Activated T-cell treated with anti-CD3 and anti-CD28 coated beads, Interleukin-2, amount 50 U/mL, for 4 hours (primary cell): ENCODE measurements around the gene MCAM. TPM values are rescaled to one million over a fixed set of nuclear protein-coding genes. Genes with fewer than 3 reads are reported as not detected.

Experiments
- ATAC-seq, 2 donors: fragments of 200-7000 bp; cut with Tn5 transposase; one replicate each; pipeline ENCODE4 v1.10.0; 2021
- DNase-seq: peaks from one replicate; pipeline ENCODE4 v3.0.0-alpha.2; 2020
- H3K27me3 Mint-ChIP-seq: one replicate; pipeline ENCODE4 v1.8.0; 2021; ENCODE audit warnings: low read depth, mixed read lengths
- H3K36me3 Mint-ChIP-seq: one replicate; pipeline ENCODE4 v1.8.0; 2022; ENCODE audit warnings: mixed read lengths; ENCODE audit not compliant: insufficient read depth
- H3K4me1 Mint-ChIP-seq: one replicate; pipeline ENCODE4 v1.8.0; 2021; ENCODE audit warnings: low read depth, mixed read lengths
- H3K4me3 Mint-ChIP-seq: one replicate; pipeline ENCODE4 v1.8.0; 2021; ENCODE audit warnings: mild to moderate bottlenecking, moderate library complexity, mixed read lengths
- H3K9me3 Mint-ChIP-seq: one replicate; pipeline ENCODE4 v1.8.0; 2021; ENCODE audit warnings: mixed read lengths
- total RNA-seq, 3 donors: library from RNA; stranded (reverse); gene quantifications; one replicate each; pipeline ENCODE4 v1.2.1, GENCODE V29; 2021

The MCAM gene
- total RNA-seq, 3 donors from 2014 or later, result 0.96 to 3.2 (median 2.1) TPM

DNA sequence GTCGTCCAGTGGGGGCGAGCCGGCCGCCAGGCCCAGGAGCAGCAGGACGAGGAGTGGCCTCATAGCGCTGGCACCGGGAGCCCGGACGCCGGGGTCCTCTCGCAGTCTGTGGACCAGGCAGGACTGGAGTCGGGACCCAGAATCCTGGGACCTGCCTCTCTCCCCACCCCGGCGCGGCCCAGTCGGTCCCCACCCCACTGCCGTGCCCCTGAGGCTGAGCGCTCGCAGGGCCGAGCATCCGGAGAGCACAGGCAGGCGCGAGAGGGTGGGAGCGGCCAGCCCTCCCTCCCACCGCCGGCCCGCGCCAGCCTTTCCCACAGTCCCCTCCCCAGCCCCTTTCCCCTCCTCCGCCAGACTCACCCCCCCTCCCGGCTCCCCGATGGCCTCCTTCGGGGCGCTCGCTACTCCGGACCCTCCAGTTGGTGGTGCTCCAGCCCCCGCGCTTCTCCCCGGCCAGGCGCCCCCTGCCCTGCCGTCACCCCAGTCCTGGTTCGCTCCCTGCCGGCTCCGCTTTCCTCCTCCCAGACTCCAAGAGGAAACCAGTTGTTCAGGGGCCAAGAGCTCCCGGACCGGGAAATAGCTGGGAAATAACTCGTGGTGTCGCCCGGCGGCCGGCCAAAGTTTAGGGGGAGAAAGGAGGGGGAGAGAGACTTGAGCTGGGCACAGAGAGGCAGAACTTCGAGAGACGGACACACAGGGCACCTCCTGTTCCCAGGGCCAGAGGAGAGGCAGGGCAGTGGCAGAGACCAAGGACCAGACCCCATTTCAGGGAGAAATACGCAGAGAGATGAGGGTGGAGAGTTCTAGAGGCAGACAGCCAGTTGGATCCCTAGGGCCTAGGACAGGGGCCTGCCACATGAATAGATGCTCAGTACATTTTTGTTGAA lies 23.6 kb upstream of the MCAM start, which contains the start of gene C1QTNF5:
Gene C1QTNF5, minus strand, starts transcription at position 549 of the 887 bp plus-strand sequence. Its CDS starts 486 bp downstream, at position 63.
- H3K27me3 Mint-ChIP-seq, result peaks cover 37% of the 10 kb centered on the region
- DNase-seq (no peak), ATAC-seq (peak in 1 of 2 donors; percentile 8)
- peaks cover 31% of the 10 kb centered on the region for H3K4me1 Mint-ChIP-seq
- peaks cover 2% of the 10 kb centered on the region for H3K36me3 Mint-ChIP-seq
- peak within 1 kb of the TSS; percentile 42 for H3K4me3 Mint-ChIP-seq
- H3K9me3 Mint-ChIP-seq, result no peaks in the 10 kb centered on the region

DNA sequence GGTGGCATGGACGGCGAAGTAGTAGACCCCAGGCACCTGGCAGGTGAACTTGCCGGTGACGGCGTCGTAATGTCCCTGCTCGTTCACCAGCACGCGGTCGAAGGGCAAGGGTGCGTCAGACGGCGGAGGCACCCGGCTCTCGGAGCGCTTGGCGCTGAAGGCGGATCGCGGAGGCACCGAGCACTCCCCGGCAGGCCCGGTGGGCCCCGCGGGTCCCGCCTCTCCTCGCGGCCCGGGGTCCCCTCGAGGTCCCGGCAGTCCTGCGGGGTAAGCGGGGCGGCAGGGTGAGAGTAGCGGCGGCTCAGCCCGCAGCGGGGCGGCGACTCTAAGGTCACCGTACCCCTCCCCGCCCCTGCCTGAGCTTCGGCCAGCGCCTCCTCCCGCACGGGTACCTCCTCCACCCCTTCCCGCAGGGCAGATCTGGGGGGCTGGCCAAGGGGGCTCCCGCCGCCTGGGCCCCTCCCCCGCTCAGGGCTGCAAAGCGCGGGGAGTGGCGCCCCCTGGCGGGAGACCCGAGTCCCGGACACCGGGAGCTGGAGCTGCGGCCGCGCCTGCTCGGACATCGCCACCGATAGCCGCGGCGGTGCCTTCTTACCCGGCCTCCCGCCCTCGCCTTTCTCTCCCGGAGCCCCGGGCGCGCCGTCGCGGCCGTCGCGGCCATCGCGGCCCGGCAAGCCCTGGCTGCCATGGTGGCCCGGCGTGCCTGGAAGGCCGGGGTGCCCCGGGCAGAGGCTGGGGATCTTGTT lies 22.8 kb upstream of the MCAM start:
- Mint-ChIP-seq H3K4me3 (no peak overlapping the region), H3K36me3 (peaks cover 2% of the 10 kb centered on the region), H3K27me3 (peaks cover 36% of the 10 kb centered on the region), H3K9me3 (no peaks in the 10 kb centered on the region), H3K4me1 (peaks cover 39% of the 10 kb centered on the region)
- ATAC-seq (peak; percentile 8 to 18), DNase-seq (no peak)

DNA sequence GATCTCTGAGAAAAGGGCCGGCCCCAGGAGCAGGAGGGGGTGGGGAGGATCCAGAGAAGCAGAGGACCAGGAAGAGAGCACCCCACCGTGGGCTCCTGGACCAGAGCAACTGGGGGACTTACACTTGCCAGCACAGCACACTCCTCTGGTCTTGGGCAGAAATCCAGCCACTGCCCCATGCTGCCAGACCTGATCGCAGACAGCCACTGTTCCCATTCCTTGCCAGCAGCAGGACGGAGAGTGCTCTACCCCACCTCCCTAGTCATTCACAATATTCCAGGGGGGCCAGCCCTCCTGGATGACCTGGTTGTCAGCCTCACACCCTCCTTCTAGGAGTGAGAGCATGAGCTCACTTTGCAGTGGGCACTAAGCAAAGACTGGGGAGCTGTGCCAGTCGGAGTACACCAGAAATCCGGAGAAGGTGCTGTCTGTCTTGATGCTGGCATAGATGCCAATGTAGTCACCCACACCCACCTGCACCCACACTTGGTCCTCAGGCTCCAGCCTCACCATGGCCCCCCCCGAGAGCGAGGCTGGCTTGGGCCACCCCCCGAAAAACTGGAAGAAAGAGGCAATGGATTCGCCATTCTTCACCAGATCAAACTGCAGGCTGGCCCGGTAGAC lies 22.1 kb upstream of the MCAM start:
- ATAC-seq, result no peak
- no peak overlapping the region for H3K4me3 Mint-ChIP-seq
- DNase-seq, result no peak
- peaks cover 41% of the 10 kb centered on the region for H3K4me1 Mint-ChIP-seq
- H3K9me3 Mint-ChIP-seq, result no peaks in the 10 kb centered on the region
- H3K36me3 Mint-ChIP-seq, result peaks cover 2% of the 10 kb centered on the region
- peaks cover 33% of the 10 kb centered on the region for H3K27me3 Mint-ChIP-seq

DNA sequence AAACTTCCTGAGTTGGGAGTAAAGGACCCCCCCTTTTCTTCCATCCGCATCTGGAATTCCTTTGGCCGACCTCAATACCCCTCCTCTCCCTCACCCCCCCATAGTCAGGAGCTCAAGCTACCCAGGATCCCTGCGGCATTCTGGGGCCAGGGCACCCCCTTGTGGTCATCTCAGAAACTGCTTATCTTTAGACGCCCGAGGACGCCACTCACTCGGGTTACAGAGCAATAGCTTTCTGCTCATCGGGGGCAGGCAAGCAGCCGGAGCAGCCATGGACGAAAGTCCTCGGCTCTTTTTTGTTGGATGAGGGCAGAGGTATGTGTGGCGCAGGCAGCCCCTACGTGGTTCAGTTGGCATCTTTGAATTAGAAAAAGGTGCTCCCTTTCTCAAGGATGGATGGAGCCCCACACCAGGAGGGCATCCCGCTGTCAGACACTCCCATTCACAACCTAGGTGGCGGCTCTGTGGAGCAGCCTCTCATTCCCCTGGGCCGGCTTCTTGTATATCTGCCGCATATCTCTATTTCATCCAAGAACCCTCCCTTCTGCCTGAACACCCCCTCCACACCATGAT lies 21.5 kb upstream of the MCAM start:
- no peaks in the 10 kb centered on the region for H3K9me3 Mint-ChIP-seq
- ATAC-seq, result peak; percentile 41 to 43
- H3K36me3 Mint-ChIP-seq, result peaks cover 2% of the 10 kb centered on the region
- peak; percentile 61 for DNase-seq
- H3K4me3 Mint-ChIP-seq, result no peak overlapping the region
- peaks cover 30% of the 10 kb centered on the region for H3K27me3 Mint-ChIP-seq
- peaks cover 43% of the 10 kb centered on the region for H3K4me1 Mint-ChIP-seq

DNA sequence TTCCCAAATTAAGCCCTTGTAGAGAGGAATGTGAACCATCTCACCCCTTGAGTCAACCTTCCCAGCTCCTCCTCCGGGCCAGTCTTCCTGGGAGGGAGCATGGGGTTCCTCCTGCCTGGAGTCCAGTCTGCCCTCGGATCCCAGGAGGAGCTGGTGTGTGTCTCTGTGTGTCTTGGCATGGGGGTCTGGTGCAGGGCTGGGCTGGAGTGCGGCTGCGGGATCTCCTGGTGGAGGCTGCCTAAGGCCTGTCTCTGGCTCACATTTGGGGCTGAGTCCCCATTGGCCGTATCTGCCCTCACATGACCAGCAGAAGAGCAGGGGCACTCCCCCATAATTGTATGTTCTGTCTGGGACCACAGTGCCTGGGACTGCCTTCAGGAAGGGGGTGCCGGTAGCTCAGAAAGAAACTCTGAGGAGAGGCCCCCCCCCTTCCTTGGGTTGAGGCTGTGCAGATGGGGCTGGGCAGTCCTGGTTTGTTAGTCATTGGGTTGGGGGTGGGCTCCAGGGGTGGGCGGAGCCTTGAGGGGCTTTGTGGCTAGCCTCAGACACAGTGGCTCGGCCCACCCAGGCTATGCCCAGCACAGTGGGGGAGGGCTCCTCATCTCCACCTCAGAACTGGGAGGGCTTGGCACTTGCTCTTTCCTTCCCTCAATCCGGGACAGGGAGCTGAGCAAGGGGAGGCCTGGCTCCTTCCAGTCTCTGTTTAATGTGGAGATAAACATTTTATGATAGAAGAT lies 20.8 kb upstream of the MCAM start:
- DNase-seq (no peak), ATAC-seq (no peak)
- H3K27me3 Mint-ChIP-seq, result peaks cover 26% of the 10 kb centered on the region
- H3K9me3 Mint-ChIP-seq, result no peaks in the 10 kb centered on the region
- no peak overlapping the region for H3K4me3 Mint-ChIP-seq
- peaks cover 2% of the 10 kb centered on the region for H3K36me3 Mint-ChIP-seq
- peaks cover 43% of the 10 kb centered on the region for H3K4me1 Mint-ChIP-seq

DNA sequence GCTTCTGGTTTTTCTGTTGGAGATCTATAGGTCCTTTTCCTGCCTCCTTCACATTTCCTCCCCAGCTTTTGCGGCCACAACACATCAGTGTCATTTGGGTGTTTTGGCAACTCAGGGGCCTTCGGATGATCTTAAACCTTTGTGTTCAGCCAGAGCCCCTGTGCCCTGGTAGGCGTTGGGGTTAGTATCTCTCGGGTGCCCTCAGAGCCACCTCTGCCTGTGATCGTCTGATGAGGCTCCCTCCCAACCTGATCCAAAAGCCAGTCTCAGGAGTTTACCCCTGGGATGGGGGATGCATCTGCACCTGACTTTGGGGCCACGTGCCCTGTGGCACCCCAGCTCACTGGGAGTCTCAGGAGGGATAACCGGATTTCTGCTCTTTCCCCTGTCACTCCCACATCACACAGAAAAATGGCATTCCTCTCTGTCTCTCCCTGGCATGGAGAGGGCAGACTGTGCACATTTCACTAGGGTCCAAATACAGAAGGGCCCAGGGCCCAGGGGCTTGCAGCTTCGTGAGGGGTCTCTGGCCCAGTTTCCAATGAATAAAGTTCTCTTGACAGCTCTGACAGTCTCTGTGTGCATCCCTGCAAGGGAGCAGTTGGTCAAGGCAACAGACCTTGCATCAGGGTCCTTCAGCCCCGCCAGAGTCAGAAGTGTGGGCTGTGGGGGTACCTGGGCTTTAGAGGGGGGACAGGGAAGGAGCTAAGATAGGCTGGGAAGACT lies 20.0 kb upstream of the MCAM start:
- Mint-ChIP-seq H3K4me3 (peak overlapping the region; percentile 64), H3K27me3 (peaks cover 23% of the 10 kb centered on the region), H3K9me3 (no peaks in the 10 kb centered on the region), H3K4me1 (peaks cover 43% of the 10 kb centered on the region), H3K36me3 (peaks cover 2% of the 10 kb centered on the region)
- ATAC-seq (no peak), DNase-seq (no peak)

DNA sequence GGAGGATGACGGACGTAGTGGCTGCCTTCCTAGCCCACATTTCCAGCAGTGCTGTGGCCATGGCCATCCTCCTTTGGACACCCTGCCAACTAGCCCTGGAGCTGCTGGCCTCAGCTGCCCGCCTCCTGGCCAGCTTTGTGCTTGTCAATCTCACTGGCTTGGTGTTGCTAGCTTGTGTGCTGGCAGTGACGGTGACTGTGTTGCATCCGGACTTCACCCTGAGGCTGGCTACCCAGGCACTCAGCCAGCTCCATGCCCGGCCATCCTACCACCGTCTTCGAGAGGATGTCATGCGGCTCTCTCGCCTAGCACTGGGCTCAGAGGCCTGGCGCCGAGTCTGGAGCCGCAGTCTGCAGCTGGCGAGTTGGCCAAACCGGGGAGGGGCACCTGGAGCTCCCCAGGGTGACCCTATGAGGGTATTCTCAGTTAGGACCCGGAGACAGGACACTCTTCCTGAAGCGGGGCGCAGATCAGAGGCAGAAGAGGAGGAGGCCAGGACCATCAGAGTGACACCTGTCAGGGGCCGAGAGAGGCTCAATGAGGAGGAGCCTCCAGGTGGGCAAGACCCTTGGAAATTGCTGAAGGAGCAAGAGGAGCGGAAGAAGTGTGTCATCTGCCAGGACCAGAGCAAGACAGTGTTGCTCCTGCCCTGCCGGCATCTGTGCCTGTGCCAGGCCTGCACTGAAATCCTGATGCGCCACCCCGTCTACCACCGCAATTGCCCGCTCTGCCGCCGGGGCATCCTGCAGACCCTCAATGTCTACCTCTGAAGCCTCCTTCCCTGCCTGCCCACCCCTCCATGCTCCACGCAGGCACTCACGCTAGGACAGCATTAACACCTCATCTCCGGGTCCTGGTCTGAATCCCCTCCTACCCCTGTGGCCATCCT lies 19.0 kb upstream of the MCAM start:
- Mint-ChIP-seq H3K27me3 (peaks cover 16% of the 10 kb centered on the region), H3K9me3 (no peaks in the 10 kb centered on the region)

DNA sequence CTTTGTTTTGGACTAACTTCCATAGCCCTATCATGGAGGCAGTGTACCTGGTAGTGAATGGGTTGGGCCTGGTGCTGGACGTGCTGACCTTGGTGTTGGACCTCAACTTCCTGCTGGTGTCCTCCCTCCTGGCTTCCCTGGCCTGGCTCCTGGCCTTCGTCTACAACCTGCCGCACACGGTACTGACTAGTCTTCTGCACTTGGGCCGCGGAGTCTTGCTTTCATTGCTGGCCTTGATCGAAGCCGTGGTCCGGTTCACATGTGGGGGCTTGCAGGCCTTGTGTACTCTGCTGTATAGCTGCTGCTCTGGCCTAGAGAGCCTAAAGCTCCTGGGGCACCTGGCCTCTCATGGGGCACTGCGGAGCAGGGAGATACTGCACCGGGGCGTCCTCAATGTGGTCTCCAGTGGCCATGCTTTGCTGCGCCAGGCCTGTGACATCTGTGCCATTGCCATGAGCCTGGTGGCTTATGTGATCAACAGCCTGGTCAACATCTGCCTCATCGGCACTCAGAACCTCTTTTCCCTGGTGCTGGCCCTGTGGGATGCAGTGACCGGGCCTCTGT lies 18.2 kb upstream of the MCAM start:
- ATAC-seq (no peak), DNase-seq (no peak)
- H3K9me3 Mint-ChIP-seq, result no peaks in the 10 kb centered on the region
- peaks cover 2% of the 10 kb centered on the region for H3K36me3 Mint-ChIP-seq
- peaks cover 36% of the 10 kb centered on the region for H3K4me1 Mint-ChIP-seq
- H3K4me3 Mint-ChIP-seq, result peak overlapping the region; percentile 99
- H3K27me3 Mint-ChIP-seq, result peaks cover 14% of the 10 kb centered on the region

More for the DNA sequence above, 19.0 kb upstream of the MCAM start:
- Mint-ChIP-seq H3K4me1 (peaks cover 38% of the 10 kb centered on the region), H3K36me3 (peaks cover 2% of the 10 kb centered on the region), H3K4me3 (peak overlapping the region; percentile 99)
- DNase-seq, result no peak
- no peak for ATAC-seq

DNA sequence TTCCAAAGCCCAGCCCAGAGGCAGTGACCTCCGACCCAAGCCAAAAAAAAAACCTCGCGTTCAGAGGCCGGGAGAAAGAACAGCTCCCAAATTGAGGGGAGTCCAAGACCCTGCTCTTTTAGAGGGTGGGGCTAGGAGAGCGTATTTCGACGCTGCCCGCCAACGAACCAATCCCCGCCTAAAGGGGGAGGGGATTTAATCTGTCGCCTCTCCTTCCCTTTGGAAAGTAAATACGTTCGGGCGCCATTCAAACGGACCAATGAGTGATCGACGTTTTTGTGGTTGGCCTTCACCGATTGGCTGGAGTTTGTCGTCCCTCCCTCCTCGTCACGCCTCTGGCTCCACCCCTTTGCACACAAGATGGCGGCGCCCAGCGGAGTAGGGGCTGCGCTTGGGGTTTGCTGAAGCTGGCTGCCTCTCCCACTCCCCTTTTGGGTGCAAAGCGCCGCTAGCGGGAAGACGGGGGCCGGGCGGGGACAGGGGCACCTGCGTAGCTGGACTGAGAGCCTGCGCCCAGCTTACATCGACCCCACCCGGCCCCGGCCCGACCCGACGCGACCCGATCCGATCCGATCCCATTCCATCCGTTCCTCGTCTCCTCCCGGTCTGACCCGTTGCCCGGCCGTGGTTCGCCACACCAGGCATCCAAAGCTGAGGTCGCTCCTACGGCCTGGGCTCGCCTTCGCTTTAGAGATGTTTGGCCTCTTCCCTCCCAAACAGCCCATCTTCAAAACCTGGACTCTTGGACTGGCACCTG lies 17.4 kb upstream of the MCAM start, which contains the start of gene RNF26:
Gene RNF26, plus strand, starts transcription at position 354 of the 757 bp plus-strand sequence. CDS start 596 bp downstream, outside the sequence.
- DNase-seq (peak; percentile 91), ATAC-seq (peak; percentile 95 to 96)
- H3K9me3 Mint-ChIP-seq, result no peaks in the 10 kb centered on the region
- H3K4me3 Mint-ChIP-seq, result peak within 1 kb of the TSS; percentile 99
- H3K4me1 Mint-ChIP-seq, result peaks cover 34% of the 10 kb centered on the region
- H3K36me3 Mint-ChIP-seq, result peaks cover 2% of the 10 kb centered on the region
- H3K27me3 Mint-ChIP-seq, result peaks cover 14% of the 10 kb centered on the region

DNA sequence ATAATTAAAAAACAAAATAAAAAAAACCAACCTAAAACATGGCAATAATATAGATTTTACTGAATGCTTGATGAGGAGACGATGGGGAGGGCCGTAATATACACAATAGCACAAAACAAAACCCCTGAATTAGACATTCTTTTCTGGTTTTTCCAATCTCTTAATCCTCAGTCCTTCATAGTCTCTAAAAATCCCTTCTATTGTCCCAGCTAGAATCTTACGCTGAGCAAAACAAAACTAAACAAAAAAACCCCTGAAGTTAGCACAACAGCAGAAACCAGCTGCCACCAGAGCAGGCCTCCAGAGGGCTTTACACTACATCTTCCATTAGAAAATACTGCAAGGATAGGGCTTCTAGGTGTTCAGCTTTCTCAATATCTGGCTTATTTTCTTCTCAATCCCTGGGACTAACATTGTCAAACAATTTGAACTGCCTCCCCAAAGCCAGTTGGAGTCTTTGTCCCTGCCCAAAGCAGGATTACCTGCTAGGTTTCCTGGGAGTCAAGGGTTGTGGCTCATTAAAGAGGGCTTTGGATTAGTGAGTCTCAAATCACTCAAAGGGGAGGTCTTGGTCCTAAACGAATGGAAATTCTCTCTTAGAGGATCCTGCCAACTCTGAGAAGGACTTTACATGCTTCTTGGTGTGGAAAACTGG lies 15.3 kb upstream of the MCAM start:
- peak overlapping the region; percentile 99 for H3K4me3 Mint-ChIP-seq
- H3K4me1 Mint-ChIP-seq, result peaks cover 22% of the 10 kb centered on the region
- H3K36me3 Mint-ChIP-seq, result peaks cover 2% of the 10 kb centered on the region
- DNase-seq, result no peak
- peaks cover 3% of the 10 kb centered on the region for H3K27me3 Mint-ChIP-seq
- no peak for ATAC-seq
- no peaks in the 10 kb centered on the region for H3K9me3 Mint-ChIP-seq

DNA sequence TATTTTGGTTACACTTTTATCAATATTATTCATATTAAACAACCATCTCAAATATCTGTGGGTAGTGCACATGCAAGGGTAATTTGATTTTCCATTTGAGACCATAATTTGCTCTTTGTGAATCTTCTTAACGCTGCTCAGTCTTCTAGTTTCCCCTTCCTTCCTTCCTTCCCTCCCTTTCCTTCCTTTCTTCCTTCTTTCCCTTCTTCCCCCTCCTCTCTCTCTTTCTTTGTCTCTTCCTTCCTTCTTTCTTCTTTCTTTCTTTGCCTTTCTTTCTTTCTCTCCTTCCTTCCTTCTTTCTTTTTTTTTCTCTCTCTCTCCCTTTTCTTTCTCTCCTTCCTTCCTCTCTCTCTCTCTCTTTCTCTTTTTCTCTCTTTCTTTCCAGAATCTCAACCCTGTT lies 13.3 kb upstream of the MCAM start:
- Mint-ChIP-seq H3K36me3 (no peaks in the 10 kb centered on the region), H3K9me3 (no peaks in the 10 kb centered on the region), H3K27me3 (peaks cover 3% of the 10 kb centered on the region), H3K4me1 (peaks cover 9% of the 10 kb centered on the region), H3K4me3 (no peak overlapping the region)
- DNase-seq (no peak), ATAC-seq (no peak)
